A204.1 (cell line): ENCODE data around the gene FGD6.

Source experiments
- FAIRE-seq: peaks from 2 replicates; lab custom pipeline; 2012; peaks lifted over from hg19 to GRCh38; lab: Jason Lieb, UNC

The FGD6 gene

DNA sequence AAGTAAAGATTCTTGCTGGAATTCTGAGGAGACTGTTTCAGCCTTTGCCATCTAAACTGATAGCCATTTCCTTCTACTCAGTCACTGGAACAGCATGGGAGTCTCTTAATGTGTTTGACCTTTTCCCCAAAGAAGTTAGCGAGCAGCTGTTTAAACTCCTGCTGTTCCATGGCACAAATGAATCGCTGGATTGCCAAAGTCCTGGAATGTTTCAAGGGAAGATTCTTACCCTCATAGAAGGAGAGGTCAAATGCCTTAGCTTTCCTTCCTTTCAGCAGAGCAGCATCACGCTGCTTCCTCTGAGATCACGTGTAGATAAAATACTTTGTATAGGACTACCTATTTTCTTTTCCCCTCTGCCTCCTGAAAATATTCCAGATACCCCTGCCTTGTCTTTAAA is 133.3 kb downstream of the FGD6 start:
- no peak for FAIRE-seq

DNA sequence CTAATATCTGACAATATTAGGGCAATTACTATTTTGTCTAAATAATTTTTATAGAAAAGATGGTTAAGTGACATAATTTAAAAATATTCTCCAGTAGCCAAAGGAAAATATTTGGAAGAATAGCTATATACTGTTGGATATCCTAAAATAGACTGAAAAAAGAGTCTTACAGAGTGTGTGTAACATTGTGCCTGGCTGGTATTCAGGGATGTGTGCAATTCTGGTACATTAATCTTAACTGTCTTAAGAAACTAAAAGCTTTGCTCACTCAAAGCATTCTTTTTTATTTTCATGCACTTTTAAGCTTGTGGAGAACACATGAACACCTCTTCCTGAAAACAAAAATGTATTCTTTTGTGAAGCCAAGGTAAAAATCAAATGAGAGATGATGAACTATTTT is 133.8 kb downstream of the FGD6 start:
- FAIRE-seq: no peak

DNA sequence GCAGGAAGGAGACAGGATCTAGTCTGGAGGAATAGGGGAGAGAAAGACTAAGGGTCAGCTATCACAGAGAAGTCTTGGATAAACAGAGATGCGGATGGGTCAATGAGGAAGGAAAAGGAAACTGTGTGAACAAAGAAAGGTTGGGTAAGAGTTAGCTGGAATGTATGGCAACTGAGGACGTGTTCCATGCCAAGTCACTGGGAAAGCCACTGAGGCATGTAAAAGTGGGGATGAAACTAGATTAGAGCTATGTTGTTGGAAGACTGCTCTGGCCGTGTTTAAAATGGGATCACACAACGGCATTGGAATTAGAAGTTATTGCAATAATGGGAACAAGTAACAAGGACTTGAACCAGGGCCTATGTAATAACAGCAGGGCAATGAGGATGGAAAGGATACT is 139.9 kb downstream of the FGD6 start:
- FAIRE-seq: no peak

- FAIRE-seq: no peak
Observed at GRCh38 chr12:95074766-95075165, 142.5 kb downstream of the FGD6 start.

DNA sequence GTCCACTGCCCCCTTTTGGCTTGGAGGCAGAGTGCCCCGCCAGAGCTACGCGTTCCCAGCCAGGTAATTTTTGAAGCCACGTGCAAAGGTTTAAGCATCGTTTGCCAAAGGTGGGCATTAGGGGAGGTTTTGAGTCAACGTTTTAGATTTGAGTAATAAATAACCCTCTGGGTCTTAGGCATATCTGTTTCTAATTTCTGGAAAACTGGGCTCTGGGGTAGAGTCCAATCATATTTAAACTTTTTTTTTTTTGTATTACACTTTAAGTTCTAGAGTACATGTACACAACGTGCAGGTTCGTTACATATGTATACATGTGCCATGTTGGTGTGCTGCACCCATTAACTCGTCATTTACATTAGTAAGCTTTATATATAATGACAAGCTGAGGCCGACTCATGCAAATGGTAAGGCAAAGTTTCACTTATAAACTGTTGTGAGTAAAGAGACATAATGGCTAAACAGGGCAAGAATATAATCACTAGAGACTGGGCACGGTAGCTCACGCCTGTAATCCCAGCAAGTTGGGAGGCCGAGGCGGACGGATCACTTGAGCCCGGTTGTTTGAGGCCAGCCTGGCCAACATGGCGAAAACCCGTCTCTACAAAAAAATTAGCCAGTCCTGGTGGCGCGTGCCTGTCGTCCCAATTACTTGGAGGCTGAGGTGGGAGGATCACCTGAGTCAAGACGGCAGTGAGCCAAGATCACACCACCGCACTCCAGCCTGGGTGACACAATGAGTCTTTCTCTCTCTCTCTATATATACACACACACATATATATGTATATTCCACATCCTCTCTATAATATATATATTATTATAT is 143.4 kb downstream of the FGD6 start:
- FAIRE-seq: no peak

GRCh38 chr12:95072900-95073697 is 144.2 kb downstream of the FGD6 start, which contains the start of gene NR2C1:
Gene NR2C1, minus strand, starts transcription at chr12:95073618. Its CDS starts 6,234 bp downstream, at chr12:95067384.
- FAIRE-seq: peak; percentile 80

GRCh38 chr12:95070378-95070777 is 146.9 kb downstream of the FGD6 start:
- no peak for FAIRE-seq

GRCh38 chr12:95066091-95066855 is 151.0 kb downstream of the FGD6 start:
- FAIRE-seq: no peak

GRCh38 chr12:95060951-95061350 is 156.3 kb downstream of the FGD6 start:
- no peak for FAIRE-seq

DNA sequence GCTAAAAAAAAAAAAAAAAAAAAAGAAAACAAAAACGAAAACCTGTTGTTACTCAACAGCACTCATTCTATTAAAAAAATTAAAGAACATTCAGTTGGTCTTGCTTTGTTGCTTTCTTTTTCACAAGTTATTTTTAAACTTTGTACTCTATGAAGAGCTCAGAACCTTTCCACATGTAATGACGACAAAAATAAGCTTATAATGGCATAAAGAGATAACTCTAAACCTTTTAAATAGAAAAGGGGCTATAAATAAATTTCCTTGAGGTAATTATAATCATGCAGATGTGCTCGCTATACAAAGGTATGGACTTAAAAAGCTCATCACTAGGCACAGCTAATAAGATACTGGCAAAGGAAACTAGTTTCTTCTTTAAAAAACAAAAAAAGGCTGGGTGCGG is 157.3 kb downstream of the FGD6 start:
- no peak for FAIRE-seq

DNA sequence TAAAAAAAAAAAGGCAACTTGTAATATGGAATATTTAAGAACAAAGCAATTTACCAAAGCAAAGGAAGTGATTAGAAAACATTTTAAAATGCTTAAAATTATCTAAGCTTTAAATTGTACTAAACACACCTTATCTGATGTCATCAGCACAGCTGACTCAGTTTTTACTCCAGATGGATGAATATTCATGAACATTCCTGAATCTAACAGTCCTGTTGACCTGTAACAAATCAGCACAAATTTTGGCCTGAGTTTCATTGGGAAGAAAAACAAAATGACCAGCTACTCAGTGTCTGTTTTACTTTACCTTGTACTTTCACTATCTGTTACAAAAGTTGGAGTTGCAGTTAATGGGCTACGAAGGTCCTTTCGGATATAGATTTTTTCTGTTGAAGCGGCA is 159.8 kb downstream of the FGD6 start:
- FAIRE-seq: no peak

DNA sequence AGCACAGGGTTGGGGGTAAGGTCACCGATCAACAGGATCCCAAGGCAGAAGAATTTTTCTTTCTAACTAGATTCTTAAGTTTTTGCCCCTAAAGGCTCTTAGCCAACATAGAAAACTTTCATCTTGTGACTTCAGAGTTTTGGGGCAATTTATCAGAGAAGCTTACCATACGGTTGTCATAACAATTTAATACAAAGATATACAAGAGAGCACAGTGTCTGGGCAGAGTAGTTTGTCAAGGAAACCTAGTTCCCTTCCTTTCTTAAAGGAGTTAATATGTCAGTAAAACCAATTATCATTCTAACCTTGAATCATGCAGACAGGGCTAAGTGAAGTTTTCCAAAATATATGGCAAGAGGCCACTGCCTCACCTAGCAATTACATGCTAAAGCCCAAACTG is 162.2 kb downstream of the FGD6 start:
- FAIRE-seq: no peak

DNA sequence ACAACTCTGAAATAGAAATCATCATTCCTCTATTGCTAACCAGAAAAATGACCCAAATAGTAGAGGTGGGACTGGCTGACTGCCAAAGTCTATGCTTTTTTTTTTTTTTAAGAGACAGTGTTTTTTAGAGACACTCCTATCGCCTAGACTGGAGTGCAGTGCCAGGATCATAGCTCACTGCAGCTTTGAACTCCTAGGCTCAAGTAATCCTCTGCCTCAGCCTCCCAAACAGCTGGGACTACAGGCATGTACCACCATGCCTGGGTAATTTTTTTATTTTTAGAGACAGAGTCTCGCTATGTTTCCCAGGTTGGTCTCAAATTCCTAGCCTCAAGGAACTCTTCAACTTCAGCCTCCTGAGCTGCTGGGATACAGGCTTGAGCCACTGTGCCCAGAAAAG is 163.1 kb downstream of the FGD6 start:
- no peak for FAIRE-seq

DNA sequence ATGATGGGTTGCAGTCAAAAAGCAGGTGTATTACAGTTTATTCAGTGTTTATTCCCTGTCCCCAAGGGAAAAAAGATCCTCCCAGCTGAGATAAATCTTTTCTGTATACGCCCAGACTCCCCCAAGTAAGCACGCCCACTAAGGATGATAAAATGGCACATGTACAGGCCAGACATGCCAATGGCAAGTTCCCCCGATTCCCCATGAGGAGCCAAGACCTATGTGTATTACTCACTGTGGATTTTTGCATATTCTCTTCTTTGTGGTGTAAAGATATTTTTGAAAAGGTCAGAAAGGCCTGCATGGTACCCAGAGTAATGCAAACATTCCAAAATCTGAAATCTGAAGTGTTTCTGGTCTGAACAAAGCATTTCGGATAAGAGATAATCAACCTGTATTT is 166.0 kb downstream of the FGD6 start:
- FAIRE-seq: no peak

DNA sequence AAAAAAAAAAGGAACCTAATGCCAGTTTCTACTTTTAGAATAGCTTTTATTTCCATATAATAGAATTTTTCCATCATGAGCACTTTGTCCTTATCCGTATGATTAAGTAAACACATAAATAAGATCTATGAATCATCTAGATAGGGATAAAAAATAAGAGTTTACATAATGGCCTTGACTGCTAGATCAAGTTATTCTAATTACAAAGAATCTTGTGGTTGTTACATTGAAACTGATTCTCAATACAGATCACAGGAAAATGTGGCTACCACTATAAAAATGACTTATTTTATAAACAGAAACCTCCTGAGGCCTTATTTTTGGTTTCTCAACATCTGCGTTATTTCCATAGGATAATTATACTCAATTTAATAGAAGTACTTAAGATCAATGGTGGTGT is 179.4 kb downstream of the FGD6 start:
- no peak for FAIRE-seq

DNA sequence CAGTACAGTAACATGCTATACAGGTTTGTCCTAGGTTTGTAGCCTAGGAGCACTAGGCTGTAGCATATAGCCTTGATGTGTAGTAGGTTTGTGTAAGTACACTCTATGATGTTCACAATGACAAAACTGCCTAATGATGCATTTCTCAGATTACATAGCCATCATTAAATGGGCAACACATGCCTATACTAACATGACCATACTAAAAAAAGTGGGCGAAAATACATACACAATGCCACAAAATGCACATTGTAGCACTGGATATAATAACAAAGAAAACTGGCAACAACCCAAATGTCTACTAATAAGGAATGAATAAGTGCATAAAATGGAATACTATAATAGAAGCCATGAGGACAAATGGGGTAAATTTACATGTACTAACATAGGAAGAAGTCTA is 182.5 kb downstream of the FGD6 start:
- no peak for FAIRE-seq
